HG03575 (cell line): ENCODE results near the gene TRHDE.

Source experiments
- ATAC-seq: cut with Tn5 transposase; IDR thresholded peaks from one replicate; pipeline ENCODE4 v1.9.1; 2021; ENCODE audit not compliant: unreplicated experiment, insufficient number of reproducible peaks, low FRiP score; ENCODE audit errors: extremely low read depth

Gene TRHDE

GRCh38 chr12:72540811-72541210 lies 268.6 kb downstream of the TRHDE start:
- no peak for ATAC-seq

DNA sequence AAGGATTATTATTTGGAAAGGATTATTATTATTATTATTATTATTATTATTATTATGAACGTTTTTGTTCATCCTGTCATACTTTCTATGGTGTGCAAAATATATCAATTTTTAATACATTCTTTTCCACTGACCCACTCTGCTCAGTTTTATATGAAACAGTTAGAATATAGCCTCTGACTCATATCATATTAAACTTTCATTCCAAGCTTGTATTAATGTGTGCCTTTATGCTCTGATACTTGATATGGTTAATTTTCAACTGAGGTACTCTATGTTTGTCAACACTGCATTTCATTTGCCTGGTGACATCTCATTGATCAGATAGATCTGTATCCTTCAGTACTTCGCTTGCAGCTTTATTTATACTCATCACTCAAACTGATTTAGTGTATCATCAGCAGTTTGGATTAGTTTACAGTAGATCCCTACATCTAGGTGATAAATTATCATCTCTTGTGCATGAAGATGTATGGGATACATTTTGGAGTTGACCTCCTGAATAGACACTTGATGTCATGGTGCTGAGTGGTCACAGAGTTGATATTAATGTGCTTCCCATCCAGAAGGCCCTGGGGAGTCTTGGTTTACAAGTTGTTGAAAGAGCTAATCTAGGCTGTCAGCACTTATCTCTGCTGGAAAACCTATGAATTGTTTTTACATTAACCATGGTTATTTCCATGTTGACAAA lies 271.8 kb downstream of the TRHDE start:
- ATAC-seq: no peak

DNA sequence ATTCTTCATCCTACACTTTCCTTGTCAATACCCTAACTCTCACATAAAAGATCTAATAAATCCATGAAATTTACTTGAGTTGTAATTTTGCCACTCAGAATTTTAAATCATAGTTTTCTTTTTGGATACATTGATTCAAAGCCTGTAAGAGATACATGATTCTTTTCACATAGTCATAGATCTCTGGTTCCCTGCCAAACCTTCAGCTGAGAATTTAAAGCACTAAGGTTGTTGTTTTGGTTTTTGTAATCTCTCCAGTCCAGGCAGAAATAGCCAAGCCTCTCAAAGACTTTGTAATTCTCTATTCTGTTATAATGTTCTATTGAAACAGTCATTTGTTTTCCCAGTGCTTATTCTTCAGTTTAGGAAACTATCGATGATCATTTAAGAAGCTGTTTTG lies 273.9 kb downstream of the TRHDE start:
- ATAC-seq: no peak

GRCh38 chr12:72547573-72547972 lies 275.4 kb downstream of the TRHDE start:
- ATAC-seq: no peak

GRCh38 chr12:72549184-72549583 lies 277.0 kb downstream of the TRHDE start:
- no peak for ATAC-seq

DNA sequence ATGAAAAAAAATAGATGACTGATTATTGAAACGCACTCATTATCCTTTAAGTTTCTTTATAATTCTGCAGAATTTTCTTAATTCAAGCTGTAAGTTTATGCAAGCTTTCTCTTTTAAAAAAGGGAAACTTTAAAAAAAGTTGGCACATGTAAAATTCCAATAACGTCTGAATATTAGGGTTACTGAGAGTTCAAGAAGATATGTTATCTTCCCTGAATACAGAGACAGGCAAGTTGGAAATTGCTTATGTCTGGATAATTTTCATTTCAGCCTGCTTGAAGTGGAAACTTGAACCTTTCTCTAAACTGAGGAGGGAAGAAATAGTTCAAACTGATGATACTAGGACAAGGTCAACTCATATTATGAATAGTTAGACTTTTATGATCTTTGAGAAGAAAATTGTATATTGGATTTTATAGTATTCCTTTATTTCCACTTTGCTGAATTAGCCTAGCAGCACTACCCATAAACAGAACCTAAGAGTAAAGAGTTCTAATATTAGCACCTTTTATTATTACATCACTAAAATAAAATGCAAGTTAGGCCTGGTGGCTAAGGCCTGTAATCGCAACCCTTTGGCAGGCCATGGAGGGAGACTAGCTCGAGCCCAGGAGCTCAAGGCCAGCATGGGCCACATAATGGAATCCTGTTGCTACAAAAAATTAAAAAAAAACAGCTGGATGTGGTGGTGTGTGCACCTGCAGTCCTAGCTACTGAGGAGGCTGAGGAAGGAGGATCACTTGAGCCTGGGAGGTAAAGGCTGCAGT lies 288.0 kb downstream of the TRHDE start:
- ATAC-seq: no peak

- ATAC-seq: no peak
Measured at GRCh38 chr12:72570601-72571000, 298.4 kb downstream of the TRHDE start.

- ATAC-seq: no peak
Measured at GRCh38 chr12:72574138-72574537, 302.0 kb downstream of the TRHDE start.

- ATAC-seq: no peak
Measured at GRCh38 chr12:72578327-72578726, 306.2 kb downstream of the TRHDE start.

DNA sequence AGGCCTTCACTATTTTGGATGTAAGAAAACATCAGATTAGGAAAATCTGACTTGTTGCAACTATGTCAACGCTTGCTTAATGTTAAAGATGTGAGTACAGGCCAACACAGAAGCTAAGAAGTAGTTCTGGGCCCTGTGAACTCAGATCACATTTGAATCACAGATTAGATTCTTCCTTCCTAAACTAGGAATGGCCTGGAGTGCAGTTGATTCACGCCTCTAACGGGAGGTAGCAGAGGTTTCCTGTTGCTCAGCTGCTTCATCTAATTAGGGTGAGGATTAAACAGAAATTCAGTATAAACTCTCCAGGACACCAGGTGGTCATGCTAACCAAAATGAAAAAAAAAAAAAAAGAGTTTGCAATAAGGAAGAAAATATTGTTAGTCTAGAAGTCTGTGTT lies 314.3 kb downstream of the TRHDE start:
- ATAC-seq: no peak

- ATAC-seq: no peak
Measured at GRCh38 chr12:72602581-72602980, 330.4 kb downstream of the TRHDE start.

DNA sequence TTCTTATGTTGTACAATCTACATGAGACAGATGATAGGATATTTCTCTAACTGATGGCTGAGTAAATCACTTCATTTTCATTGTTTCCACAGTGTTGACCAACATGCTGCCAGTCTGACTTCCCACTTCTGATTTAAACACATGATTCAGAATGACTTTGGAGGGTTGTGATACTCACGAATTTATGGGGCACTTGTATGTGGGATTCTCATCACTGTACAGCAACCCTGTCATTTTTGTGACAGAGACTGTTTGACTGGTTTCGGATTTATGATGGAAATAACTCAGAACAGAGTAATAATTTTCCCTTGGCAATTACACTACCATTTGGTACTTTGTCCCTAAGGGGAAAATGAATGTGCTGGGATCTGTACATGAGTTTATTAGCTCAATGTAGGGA lies 333.8 kb downstream of the TRHDE start:
- ATAC-seq: no peak

- ATAC-seq: no peak
Measured at GRCh38 chr12:72610342-72610741, 338.2 kb downstream of the TRHDE start.

- ATAC-seq: no peak
Measured at GRCh38 chr12:72610854-72611358, 338.7 kb downstream of the TRHDE start.

GRCh38 chr12:72612171-72612570 lies 340.0 kb downstream of the TRHDE start:
- ATAC-seq: no peak

DNA sequence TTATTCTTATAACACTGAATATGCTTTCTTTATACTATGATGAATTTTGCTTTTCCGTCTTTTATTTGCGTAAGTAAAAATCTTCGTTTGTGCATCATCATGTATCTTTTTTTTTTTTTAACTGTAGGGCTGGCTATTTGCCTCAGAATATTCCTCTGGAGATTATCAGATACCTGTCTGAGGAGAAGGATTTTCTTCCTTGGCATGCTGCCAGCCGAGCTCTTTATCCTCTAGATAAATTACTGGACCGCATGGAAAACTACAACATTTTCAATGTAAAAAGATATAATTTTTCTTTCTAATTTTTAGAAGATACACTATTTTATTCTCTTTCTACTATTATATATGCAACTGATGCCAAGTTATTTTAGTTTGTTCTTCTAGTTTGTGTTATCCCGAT lies 346.6 kb downstream of the TRHDE start:
- no peak for ATAC-seq

- ATAC-seq: no peak
Measured at GRCh38 chr12:72622556-72622955, 350.4 kb downstream of the TRHDE start.

GRCh38 chr12:72631926-72632685 lies 359.9 kb downstream of the TRHDE start:
- no peak for ATAC-seq

- no peak for ATAC-seq
Measured at GRCh38 chr12:72642706-72643105, 370.5 kb downstream of the TRHDE start.

DNA sequence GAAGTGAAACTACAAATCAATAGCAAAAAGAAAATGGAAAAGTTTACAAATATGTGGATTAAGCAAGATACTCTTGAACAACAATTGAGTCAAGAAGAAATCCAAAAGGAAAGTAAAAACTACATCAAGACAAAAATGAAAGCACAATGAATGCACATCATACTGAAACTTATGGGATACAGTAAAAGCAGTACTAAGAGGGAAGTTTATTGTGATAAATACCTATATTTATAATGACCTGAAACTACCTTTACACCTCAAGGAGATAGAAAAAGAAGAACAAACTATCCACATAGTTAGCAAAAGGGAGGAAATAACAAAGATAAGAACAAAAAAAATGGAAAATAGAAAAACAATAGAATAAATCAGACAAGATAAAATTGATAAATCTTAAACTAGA lies 375.0 kb downstream of the TRHDE start:
- ATAC-seq: no peak
